Measurements from ENCODE around the gene CSPG5. TPM values are rescaled to one million over a fixed set of nuclear protein-coding genes. Genes with fewer than 3 reads are reported as not detected.
A peak's percentile ranks its signal among the peaks of the same experiment; 100 is the strongest.

The CSPG5 gene
- total and polyA plus RNA-seq, 8 donors = 0.08 to 0.40 (median 0.19) TPM

GRCh38 chr3:47581835-47582234 is 3.2 kb upstream of the CSPG5 start:
- Histone ChIP-seq H3K4me3 (no peak overlapping the region), H3K4me1 (peaks cover 0 to 7% (median 0%) of the 10 kb centered on the region in 3 donors), H3K9me3 (no peaks in the 10 kb centered on the region), H3K27me3 (peaks cover 0 to 4% (median 0%) of the 10 kb centered on the region in 4 donors), H3K36me3 (peaks cover 0 to 1% (median 1%) of the 10 kb centered on the region in 3 donors), H3K27ac (no peak overlapping the region)
- WGBS, 2 donors = 70 to 76% methylated on average over 4 of the region's 4 CpGs
- DNase-seq (no peak), FAIRE-seq (no peak), ATAC-seq (no peak)
- TF ChIP-seq CTCF (IDR thresholded peaks at IDR 0.05) = no peak
- intact Hi-C loops (cut with DNase I) = no loop called here

GRCh38 chr3:47581422-47581821 is 2.8 kb upstream of the CSPG5 start:
- no peak for TF ChIP-seq CTCF (IDR thresholded peaks at IDR 0.05)
- peaks cover 0 to 7% (median 0%) of the 10 kb centered on the region in 3 donors for H3K4me1 ChIP-seq
- DNase-seq = peak in 4 of 6 donors; percentile 18 to 43 (median 28)
- FAIRE-seq = no peak
- no peak overlapping the region for H3K4me3 ChIP-seq
- peaks cover 0 to 4% (median 0%) of the 10 kb centered on the region in 4 donors for H3K27me3 ChIP-seq
- no peak overlapping the region for H3K27ac ChIP-seq
- peak in 2 of 4 donors; percentile 14 to 38 for ATAC-seq
- no peaks in the 10 kb centered on the region for H3K36me3 ChIP-seq
- 17 to 21% methylated on average over 5 of the region's 5 CpGs for WGBS, 2 donors
- intact Hi-C loops (cut with DNase I) = no loop called here
- H3K9me3 ChIP-seq = no peaks in the 10 kb centered on the region

- FAIRE-seq = no peak
- no peak overlapping the region for H3K27ac ChIP-seq
- H3K4me1 ChIP-seq = peaks cover 0 to 7% (median 0%) of the 10 kb centered on the region in 3 donors
- WGBS, 2 donors = 81% methylated on average over 4 of the region's 4 CpGs
- intact Hi-C loops (cut with DNase I) = no loop called here
- DNase-seq = no peak
- ATAC-seq = no peak
- peaks cover 0 to 4% (median 0%) of the 10 kb centered on the region in 4 donors for H3K27me3 ChIP-seq
- TF ChIP-seq CTCF (IDR thresholded peaks at IDR 0.05) = no peak
- H3K9me3 ChIP-seq = no peaks in the 10 kb centered on the region
- no peak overlapping the region for H3K4me3 ChIP-seq
- no peaks in the 10 kb centered on the region for H3K36me3 ChIP-seq
Measured at GRCh38 chr3:47580481-47580880, 1.8 kb upstream of the CSPG5 start.

GRCh38 chr3:47579875-47580274 is 1.2 kb upstream of the CSPG5 start:
- no peak overlapping the region for H3K27ac ChIP-seq
- no peak for FAIRE-seq
- ATAC-seq = no peak
- 87 to 89% methylated on average over 2 of the region's 2 CpGs for WGBS, 2 donors
- no peak overlapping the region for H3K4me3 ChIP-seq
- intact Hi-C loops (cut with DNase I) = no loop called here
- no peak for TF ChIP-seq CTCF (IDR thresholded peaks at IDR 0.05)
- peaks cover 0 to 7% (median 0%) of the 10 kb centered on the region in 3 donors for H3K4me1 ChIP-seq
- H3K9me3 ChIP-seq = no peaks in the 10 kb centered on the region
- no peaks in the 10 kb centered on the region for H3K36me3 ChIP-seq
- no peak for DNase-seq
- H3K27me3 ChIP-seq = peaks cover 0 to 4% (median 0%) of the 10 kb centered on the region in 4 donors

- FAIRE-seq (no peak), ATAC-seq (peak; percentile 63 to 85 (median 78)), DNase-seq (peak; percentile 23 to 82 (median 47))
- TF ChIP-seq CTCF (IDR thresholded peaks at IDR 0.05) = no peak
- intact Hi-C loops (cut with DNase I) = no loop called here
- H3K27ac ChIP-seq = no peak overlapping the region
- peaks cover 0 to 4% (median 0%) of the 10 kb centered on the region in 4 donors for H3K27me3 ChIP-seq
- no peaks in the 10 kb centered on the region for H3K9me3 ChIP-seq
- peaks cover 0 to 7% (median 0%) of the 10 kb centered on the region in 3 donors for H3K4me1 ChIP-seq
- 0 to 2% methylated on average over 9 to 57 of the region's 57 CpGs for WGBS, 2 donors
- no peaks in the 10 kb centered on the region for H3K36me3 ChIP-seq
- H3K4me3 ChIP-seq = peak overlapping the region; percentile 18 to 63 (median 35)
Measured at GRCh38 chr3:47578119-47578632, 489 bp downstream of the CSPG5 start.
